A549 (cell line): ENCODE data around the gene PCED1A. TPM values are rescaled to one million over a fixed set of nuclear protein-coding genes. Genes with fewer than 3 reads are reported as not detected.

Experiments
- ATAC-seq, 2 experiments: fragments of 200-7000 bp in 1 of 2; fragments of >200 bp in 1 of 2; cut with Nextera tagmentation in 1 of 2; cut with Tn5 transposase in 1 of 2; 3 replicates each; pipeline versions ENCODE4 v1.8.0 to v1.9.1; 2018 to 2020; ENCODE audit warnings: mild to moderate bottlenecking in 1 of 2, moderate library complexity in 1 of 2
- CTCF ChIA-PET: fragments of 300-600 bp; sonication (Branson Sonifier 250); formaldehyde crosslinking; extraction: SDS; loops from one replicate; lab custom pipeline; 2021; ENCODE audit warnings: antibody characterized with exemption, inconsistent platforms; lab: Yijun Ruan, JAX
- POLR2A ChIA-PET: fragments of 350-600 bp; formaldehyde crosslinking; extraction: SDS; loops from one replicate; lab custom pipeline; 2021; ENCODE audit warnings: antibody characterized with exemption, inconsistent platforms; lab: Yijun Ruan, JAX
- DNase-seq, 2 experiments: peaks; one replicate each; pipeline versions ENCODE4 v3.0.0 to v3.0.0-alpha.2; 2011 to 2016; ENCODE audit warnings: low read depth in 1 of 2, low spot score in 1 of 2
- FAIRE-seq: peaks from 2 replicates; lab custom pipeline; 2011; peaks lifted over from hg19 to GRCh38; lab: Jason Lieb, UNC
- H3K27ac ChIP-seq, 2 experiments: fragments of >200 bp; sonication (Bioruptor Twin); formaldehyde crosslinking; 3 replicates each; pipeline ENCODE4 v1.5.1; 2016 to 2017
- H3K4me1 ChIP-seq: fragments of >200 bp; sonication (Bioruptor Twin); formaldehyde crosslinking; 3 replicates; pipeline ENCODE4 v1.6.1; 2016
- H3K4me2 ChIP-seq: fragments of >200 bp; sonication (Bioruptor Twin); formaldehyde crosslinking; 3 replicates; pipeline ENCODE4 v1.6.1; 2016
- H3K4me3 ChIP-seq: fragments of >200 bp; sonication (Bioruptor Twin); formaldehyde crosslinking; 3 replicates; pipeline ENCODE4 v1.5.1; 2016
- H3K9me3 ChIP-seq: fragments of >200 bp; sonication (Bioruptor Twin); formaldehyde crosslinking; 3 replicates; pipeline ENCODE4 v1.6.1; 2016
- BCL3 ChIP-seq: fragments of >200 bp; sonication (Bioruptor Twin); formaldehyde crosslinking; IDR thresholded peaks from 3 replicates; pipeline ENCODE4 v1.6.1; 2016
- BHLHE40 ChIP-seq: IDR thresholded peaks from 2 replicates; pipeline ENCODE4 v1.6.1; 2012; ENCODE audit warnings: low read depth, low read length, inconsistent platforms
- CBX8 ChIP-seq: fragments of 200-600 bp; sonication (generic); IDR thresholded peaks from 2 replicates; pipeline ENCODE4 v1.6.1; 2016
- CHD2 ChIP-seq: fragments of 150-350 bp; IDR thresholded peaks from 2 replicates; pipeline ENCODE4 v1.6.1; 2014; ENCODE audit warnings: low read length; ENCODE audit not compliant: partially characterized antibody
- CTCF ChIP-seq: fragments of >200 bp; sonication (Bioruptor Twin); formaldehyde crosslinking; IDR thresholded peaks from 3 replicates; pipeline ENCODE4 v1.5.1; 2016
- ESRRA ChIP-seq: fragments of 150-350 bp; IDR thresholded peaks from 2 replicates; pipeline ENCODE4 v1.6.1; 2014; ENCODE audit warnings: mild to moderate bottlenecking, low read length, borderline replicate concordance
- FOXS1 ChIP-seq: fragments of 250-450 bp; sonication (Bioruptor Pico); IDR thresholded peaks from 2 replicates; pipeline ENCODE4 v1.5.0; 2020; ENCODE audit warnings: mild to moderate bottlenecking, moderate library complexity
- HES2 ChIP-seq: fragments of >200 bp; sonication (Bioruptor Twin); formaldehyde crosslinking; IDR thresholded peaks from 2 replicates; pipeline ENCODE4 v1.6.1; 2016
- HEYL ChIP-seq: fragments of 250-450 bp; sonication (Bioruptor Pico); IDR thresholded peaks from 2 replicates; pipeline ENCODE4 v1.8.0; 2021; ENCODE audit warnings: mild to moderate bottlenecking, moderate library complexity
- HMGXB4 ChIP-seq: fragments of 250-450 bp; sonication (Bioruptor Pico); IDR thresholded peaks from 2 replicates; pipeline ENCODE4 v1.5.0; 2021; ENCODE audit warnings: mild to moderate bottlenecking, moderate library complexity, borderline replicate concordance
- HOXA7 ChIP-seq: fragments of 250-450 bp; sonication (Bioruptor Pico); IDR thresholded peaks from 2 replicates; pipeline ENCODE4 v1.5.0; 2020; ENCODE audit warnings: mild to moderate bottlenecking, moderate library complexity
- HOXB13 ChIP-seq: fragments of 250-450 bp; sonication (Bioruptor Pico); IDR thresholded peaks from 2 replicates; pipeline ENCODE4 v1.5.0; 2020; ENCODE audit warnings: low read depth, mild to moderate bottlenecking, moderate library complexity
- JUNB ChIP-seq: fragments of >200 bp; sonication (Bioruptor Twin); formaldehyde crosslinking; IDR thresholded peaks from 2 replicates; pipeline ENCODE4 v1.6.1; 2016
- KDM1A ChIP-seq: fragments of 200-600 bp; sonication (generic); IDR thresholded peaks from 2 replicates; pipeline ENCODE4 v1.6.1; 2016; ENCODE audit warnings: low read depth, mild to moderate bottlenecking
- KDM5A ChIP-seq: fragments of 200-600 bp; sonication (generic); IDR thresholded peaks from 2 replicates; pipeline ENCODE4 v1.6.1; 2016; ENCODE audit warnings: antibody characterized with exemption, mild to moderate bottlenecking
- MAFK ChIP-seq: fragments of 450-650 bp; IDR thresholded peaks from 2 replicates; pipeline ENCODE4 v1.6.1; 2014; ENCODE audit not compliant: partially characterized antibody
- MAX ChIP-seq: IDR thresholded peaks from 2 replicates; pipeline ENCODE4 v1.6.1; 2012
- NFE2L2 ChIP-seq: fragments of 150-350 bp; conservative IDR thresholded peaks from 2 replicates; pipeline ENCODE4 v1.6.1; 2014; ENCODE audit warnings: low read length
- POLR2A ChIP-seq: IDR thresholded peaks from 2 replicates; pipeline ENCODE4 v1.6.1; 2012; ENCODE audit warnings: mild to moderate bottlenecking, low read length
- POLR2AphosphoS2 ChIP-seq: conservative IDR thresholded peaks from 2 replicates; pipeline ENCODE4 v1.6.1; 2012; ENCODE audit warnings: low read length, improper control_type of control experiment, inconsistent platforms
- RCOR1 ChIP-seq: fragments of 150-350 bp; IDR thresholded peaks from 2 replicates; pipeline ENCODE4 v1.6.1; 2014; ENCODE audit warnings: antibody characterized with exemption, low read length, low read depth
- RFX5 ChIP-seq: fragments of 450-650 bp; IDR thresholded peaks from 2 replicates; pipeline ENCODE4 v1.7.1; 2014; ENCODE audit warnings: antibody characterized with exemption, mild to moderate bottlenecking, moderate library complexity
- SMC3 ChIP-seq: fragments of >200 bp; sonication (Bioruptor Twin); formaldehyde crosslinking; IDR thresholded peaks from 3 replicates; pipeline ENCODE4 v1.6.1; 2018; ENCODE audit warnings: inconsistent platforms
- SREBF2 ChIP-seq: fragments of 450-650 bp; IDR thresholded peaks from 2 replicates; pipeline ENCODE4 v1.6.1; 2014; ENCODE audit warnings: mild to moderate bottlenecking, moderate library complexity
- TFCP2L1 ChIP-seq: fragments of 250-450 bp; sonication (Bioruptor Pico); IDR thresholded peaks from 2 replicates; pipeline ENCODE4 v1.5.0; 2021; ENCODE audit warnings: mild to moderate bottlenecking
- USF2 ChIP-seq: fragments of 450-650 bp; IDR thresholded peaks from 2 replicates; pipeline ENCODE4 v1.6.1; 2014; ENCODE audit warnings: antibody characterized with exemption
- ZC3H11A ChIP-seq: fragments of 450-650 bp; IDR thresholded peaks from 2 replicates; pipeline ENCODE4 v1.6.1; 2014; ENCODE audit warnings: antibody characterized with exemption, mild to moderate bottlenecking
- ZFP36 ChIP-seq: fragments of 450-650 bp; IDR thresholded peaks from 2 replicates; pipeline ENCODE4 v1.6.1; 2014; ENCODE audit warnings: borderline replicate concordance; ENCODE audit not compliant: partially characterized antibody
- ZNF302 ChIP-seq: fragments of 250-450 bp; sonication (Bioruptor Pico); IDR thresholded peaks from 2 replicates; pipeline ENCODE4 v1.9.0; 2021; ENCODE audit warnings: inconsistent platforms, mild to moderate bottlenecking, moderate library complexity
- ZSCAN20 ChIP-seq: fragments of 250-450 bp; sonication (Bioruptor Pico); IDR thresholded peaks from 2 replicates; pipeline ENCODE4 v1.8.0; 2022; ENCODE audit warnings: mild to moderate bottlenecking, moderate library complexity
- WGBS: methylation state at CpG from one replicate; pipeline ENCODE4 v1.1.6; 2017; ENCODE audit errors: missing lambda C conversion rate; 5-methylcytosine and 5-hydroxymethylcytosine counted together
- polyA minus RNA-seq: library from RNA; depleted of rRNA, polyadenylated mRNA; stranded (reverse); fragments of >200 nt; gene quantifications from 2 replicates; pipeline ENCODE4 v1.2.3, GENCODE V29; 2011; rRNA and poly(A)+ RNA removed
- polyA plus RNA-seq, 4 experiments: library from polyadenylated mRNA; depleted of rRNA in 3 of 4; stranded (reverse); fragments of >200 nt; fragmentation: RNase III in 1 of 4; extraction: RNeasy Plus Mini Kit Qiagen cat#74134 plus additional on column Dnase treatment in 1 of 4; gene quantifications; 2 replicates in 3 of 4; 3 replicates in 1 of 4; pipeline ENCODE4 v1.2.3, GENCODE V29; 2011 to 2017
- TF ChIP-seq, protein P1 (sequence below): IDR thresholded peaks from 2 replicates; pipeline ENCODE4 v1.6.1; 2012

PCED1A gene, protein sequence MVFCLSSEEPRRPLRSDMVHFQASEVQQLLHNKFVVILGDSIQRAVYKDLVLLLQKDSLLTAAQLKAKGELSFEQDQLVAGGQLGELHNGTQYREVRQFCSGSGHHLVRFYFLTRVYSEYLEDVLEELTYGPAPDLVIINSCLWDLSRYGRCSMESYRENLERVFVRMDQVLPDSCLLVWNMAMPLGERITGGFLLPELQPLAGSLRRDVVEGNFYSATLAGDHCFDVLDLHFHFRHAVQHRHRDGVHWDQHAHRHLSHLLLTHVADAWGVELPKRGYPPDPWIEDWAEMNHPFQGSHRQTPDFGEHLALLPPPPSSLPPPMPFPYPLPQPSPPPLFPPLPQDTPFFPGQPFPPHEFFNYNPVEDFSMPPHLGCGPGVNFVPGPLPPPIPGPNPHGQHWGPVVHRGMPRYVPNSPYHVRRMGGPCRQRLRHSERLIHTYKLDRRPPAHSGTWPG
- polyA plus RNA-seq (2011; rRNA removed) (25.7 and 31.4 TPM in 2 replicates), polyA plus RNA-seq (2017; fragmentation: RNase III; extraction: RNeasy Plus Mini Kit Qiagen cat#74134 plus additional on column Dnase treatment) (30.5 to 43.8 TPM (median 43.2 TPM) in 3 replicates), polyA minus RNA-seq (13.2 and 17.7 TPM in 2 replicates)
- polyA plus RNA-seq (2012; cell fraction: cytosol; rRNA removed) = 36.6 and 38.1 TPM in 2 replicates
- 248 and 268 TPM in 2 replicates for polyA plus RNA-seq (2012; cell fraction: nucleus; rRNA removed)

DNA sequence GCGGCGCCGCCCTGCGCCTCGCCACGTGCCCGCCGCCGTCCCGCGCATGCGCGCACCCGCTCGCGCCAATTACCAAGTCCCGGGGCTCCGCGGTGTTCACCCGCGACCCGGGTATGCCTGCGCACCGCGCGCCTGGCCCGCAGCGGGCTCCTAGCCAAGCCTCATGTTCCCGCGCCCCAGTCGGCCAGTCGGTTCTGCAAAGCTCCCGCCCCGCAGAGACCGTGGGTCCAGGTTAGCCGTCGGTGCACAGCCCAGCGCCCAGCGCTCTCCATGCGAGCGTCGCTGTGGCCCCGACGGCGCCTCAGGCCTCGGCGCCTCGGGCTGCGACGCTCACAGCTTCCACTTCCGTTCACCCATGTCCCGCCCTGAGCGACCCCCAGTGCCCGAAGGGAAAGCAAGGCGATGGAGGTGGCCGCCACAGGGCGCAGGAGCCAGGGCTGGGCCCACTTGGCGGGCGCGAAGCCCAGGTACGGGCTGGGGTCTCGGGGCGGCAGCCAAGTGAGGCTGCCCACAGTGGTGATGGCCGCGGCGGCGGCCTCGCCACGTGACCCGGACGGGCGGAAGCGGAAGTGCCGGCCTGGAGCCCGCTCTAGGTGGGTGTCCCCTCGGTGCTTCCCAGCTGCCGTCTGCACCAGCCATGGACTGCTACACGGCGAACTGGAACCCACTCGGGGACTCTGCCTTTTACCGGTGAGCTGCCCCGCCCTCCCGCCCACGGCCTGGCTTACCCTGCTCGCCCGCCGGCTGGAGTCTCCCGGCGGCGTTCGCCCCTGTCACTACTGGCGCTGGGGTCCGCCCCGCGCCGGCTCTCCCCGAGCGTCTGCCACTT, at the start of gene PCED1A, which contains the start of gene VPS16:
TSS of gene PCED1A (minus strand) at position 518 of the 829 bp plus-strand sequence. CDS start 743 bp downstream, outside the sequence.
TSS of gene VPS16 (plus strand) at position 608 of the 829 bp plus-strand sequence. CDS start at position 638, 30 bp downstream.
- 12% methylated on average over 35 of the region's 98 CpGs for WGBS
- ChIA-PET POLR2A (interaction anchor here (0.5 to 1.4 kb wide), 9 partner anchors 9 to 188 kb away, joined by 3 to 4 read pairs (median 3); partner anchors contain the start of genes NOP56 and PTPRA), CTCF (interaction anchor here (0.6 to 4.9 kb wide), 6 partner anchors 11 to 441 kb away, joined by 3 to 33 read pairs (median 5); partner anchors contain the start of gene TMEM239)
- peaks cover 17% of the 10 kb centered on the region for H3K4me1 ChIP-seq
- H3K4me2 ChIP-seq = peak within 1 kb of the TSS; percentile 88
- DNase-seq (peak; percentile 90 to 99), ATAC-seq (peak; percentile 98 to 100), FAIRE-seq (peak; percentile 13)
- no peaks in the 10 kb centered on the region for H3K9me3 ChIP-seq
- peak within 1 kb of the TSS; percentile 84 to 95 for H3K27ac ChIP-seq
- peak within 1 kb of the TSS; percentile 92 for H3K4me3 ChIP-seq
- TF ChIP-seq HEYL (no peak), BHLHE40 (no peak), NFE2L2 (no peak), BCL3 (peak; percentile 73; the same call in 2 of the 3 replicates), HOXB13 (CRISPR knock-in tag) (peak; percentile 81; the same call in 1 of the 2 replicates), SMC3 (no peak), USF2 (peak; percentile 95), HES2 (no peak), KDM1A (0 out of 2 replicates have a peak, but pooled peaks have one; percentile 47), JUNB (no peak), ZC3H11A (no peak), ESRRA (no peak), MAX (peak; percentile 97), HOXA7 (CRISPR knock-in tag) (no peak), CBX8 (no peak), FOXS1 (CRISPR knock-in tag) (no peak), ZFP36 (no peak), POLR2AphosphoS2 (no peak), HMGXB4 (CRISPR knock-in tag) (no peak), KDM5A (no peak), ZSCAN20 (CRISPR knock-in tag) (no peak), RFX5 (no peak), SREBF2 (no peak), TFCP2L1 (CRISPR knock-in tag) (peak; percentile 84; the same call in 1 of the 2 replicates), MAFK (no peak), CHD2 (no peak), ZNF302 (no peak), RCOR1 (no peak), CTCF (no peak), POLR2A (peak; percentile 86)
- TF ChIP-seq, protein P1, sequence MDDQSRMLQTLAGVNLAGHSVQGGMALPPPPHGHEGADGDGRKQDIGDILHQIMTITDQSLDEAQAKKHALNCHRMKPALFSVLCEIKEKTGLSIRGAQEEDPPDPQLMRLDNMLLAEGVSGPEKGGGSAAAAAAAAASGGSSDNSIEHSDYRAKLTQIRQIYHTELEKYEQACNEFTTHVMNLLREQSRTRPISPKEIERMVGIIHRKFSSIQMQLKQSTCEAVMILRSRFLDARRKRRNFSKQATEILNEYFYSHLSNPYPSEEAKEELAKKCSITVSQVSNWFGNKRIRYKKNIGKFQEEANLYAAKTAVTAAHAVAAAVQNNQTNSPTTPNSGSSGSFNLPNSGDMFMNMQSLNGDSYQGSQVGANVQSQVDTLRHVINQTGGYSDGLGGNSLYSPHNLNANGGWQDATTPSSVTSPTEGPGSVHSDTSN = no peak
